Activated effector memory CD4-positive, alpha-beta T cell treated with anti-CD3 and anti-CD28 coated beads, Interleukin-2, amount 50 U/mL, for 16 hours (primary cell): Measurements from ENCODE around the gene LTB4R2.

Experiments used
- DNase-seq: peaks from one replicate; pipeline ENCODE4 v3.0.0-alpha.2; 2020

Gene LTB4R2

GRCh38 chr14:24299255-24300191, 10.4 kb upstream of the LTB4R2 start, which contains the start of the genes DHRS1 and NOP9:
TSS of gene DHRS1 (minus strand) at chr14:24299780. CDS start at chr14:24299106, 674 bp downstream.
TSS of gene NOP9 (plus strand) at chr14:24299850. CDS start at chr14:24299955, 105 bp downstream.
- DNase-seq, result peak; percentile 98

GRCh38 chr14:24300326-24300980, 9.5 kb upstream of the LTB4R2 start:
- DNase-seq, result no peak

- no peak for DNase-seq
Observed at GRCh38 chr14:24304019-24304387, 5.9 kb upstream of the LTB4R2 start.

- no peak for DNase-seq
Observed at GRCh38 chr14:24307156-24307574, 2.8 kb upstream of the LTB4R2 start.

GRCh38 chr14:24307575-24308341, 2.2 kb upstream of the LTB4R2 start, which contains the start of gene CIDEB:
TSS of gene CIDEB (minus strand) at chr14:24307977. CDS start at chr14:24307858, 119 bp downstream.
- peak; percentile 84 for DNase-seq

GRCh38 chr14:24308342-24309124, 1.4 kb upstream of the LTB4R2 start:
- DNase-seq, result no peak

- no peak for DNase-seq
Observed at GRCh38 chr14:24310265-24310645, 315 bp downstream of the LTB4R2 start.

GRCh38 chr14:24310646-24311604, 985 bp downstream of the LTB4R2 start, which contains the start of gene LTB4R:
TSS of gene LTB4R (plus strand) at chr14:24311502. CDS start at chr14:24315652, 4,150 bp downstream.
- DNase-seq, result peak; percentile 89

- DNase-seq, result no peak
Observed at GRCh38 chr14:24311837-24312615, 2.1 kb downstream of the LTB4R2 start.

GRCh38 chr14:24312736-24313507, 3.0 kb downstream of the LTB4R2 start:
- DNase-seq, result peak; percentile 70

GRCh38 chr14:24313913-24314312, 4.0 kb downstream of the LTB4R2 start:
- DNase-seq, result no peak

- no peak for DNase-seq
Observed at GRCh38 chr14:24314377-24315193, 4.6 kb downstream of the LTB4R2 start.

GRCh38 chr14:24315243-24315806, 5.4 kb downstream of the LTB4R2 start:
- no peak for DNase-seq

GRCh38 chr14:24315807-24316596, 6.1 kb downstream of the LTB4R2 start:
- no peak for DNase-seq

GRCh38 chr14:24316597-24316950, 6.6 kb downstream of the LTB4R2 start:
- DNase-seq, result no peak

GRCh38 chr14:24317141-24317928, 7.4 kb downstream of the LTB4R2 start:
- DNase-seq, result no peak
